Fibroblast of lung (primary cell): ENCODE results near the gene PPOX.

ENCODE experiments used
- EZH2 ChIP-seq: IDR thresholded peaks from 2 replicates; pipeline ENCODE4 v1.5.1; 2012; ENCODE audit warnings: low read length, control low read depth, mild to moderate bottlenecking; ENCODE audit errors: missing control alignments
- TF ChIP-seq, protein P1 (sequence below), 2 donors: IDR thresholded peaks in 1 of 2; conservative IDR thresholded peaks in 1 of 2; 1 replicate in 1 of 2; 2 replicates in 1 of 2; pipeline ENCODE4 v1.5.1; 2011 to 2012; ENCODE audit warnings: low read length in 2 of 2, control low read depth in 1 of 2, inconsistent platforms in 1 of 2, low read depth in 1 of 2, mild to moderate bottlenecking in 1 of 2

DNA sequence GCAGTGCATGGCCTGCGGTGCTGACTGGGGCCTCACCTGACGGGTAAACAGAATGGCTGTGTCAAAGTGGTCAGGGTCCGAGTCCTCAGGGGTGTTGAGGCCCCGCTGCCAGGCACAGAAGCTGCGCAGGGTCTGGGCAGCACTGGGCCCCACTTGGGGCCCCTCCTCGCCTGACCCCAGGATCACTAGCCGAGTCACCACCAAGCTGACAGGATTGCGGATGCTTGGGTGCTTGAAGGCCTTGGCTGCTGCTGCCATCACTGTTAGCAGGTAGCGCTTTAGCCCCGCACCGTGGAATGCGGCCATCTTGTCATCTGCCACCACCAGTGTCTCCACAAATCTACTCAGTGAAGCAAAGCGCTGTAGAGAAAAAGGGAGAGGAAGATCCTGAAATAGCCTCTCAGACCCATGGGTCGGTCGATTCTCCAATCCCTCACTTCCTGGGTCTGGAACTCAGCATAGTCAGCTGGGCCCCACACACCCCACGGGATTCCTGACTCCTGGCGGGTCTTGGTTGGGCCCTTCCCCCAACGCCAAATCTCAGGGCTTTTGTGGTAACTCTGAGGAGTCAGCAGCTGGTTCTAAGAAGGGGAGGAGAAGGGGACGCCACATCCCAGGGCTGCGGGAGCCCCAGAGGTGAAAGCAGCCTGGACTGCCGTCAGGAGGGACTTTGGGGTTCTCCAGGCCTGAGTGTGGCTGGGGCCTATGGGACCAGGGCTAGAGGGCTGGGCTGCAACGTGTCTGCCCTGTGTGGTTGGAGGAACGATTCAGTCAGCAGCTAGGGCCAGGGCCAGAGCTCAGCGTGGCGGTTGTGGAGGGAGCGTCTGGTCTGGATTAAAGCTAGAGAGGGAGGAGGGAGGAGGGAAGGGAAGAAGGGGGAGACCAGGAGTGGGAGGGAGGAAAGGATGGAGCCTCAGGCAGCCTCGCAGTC lies 30.6 kb downstream of the PPOX start:
- TF ChIP-seq, protein P1, sequence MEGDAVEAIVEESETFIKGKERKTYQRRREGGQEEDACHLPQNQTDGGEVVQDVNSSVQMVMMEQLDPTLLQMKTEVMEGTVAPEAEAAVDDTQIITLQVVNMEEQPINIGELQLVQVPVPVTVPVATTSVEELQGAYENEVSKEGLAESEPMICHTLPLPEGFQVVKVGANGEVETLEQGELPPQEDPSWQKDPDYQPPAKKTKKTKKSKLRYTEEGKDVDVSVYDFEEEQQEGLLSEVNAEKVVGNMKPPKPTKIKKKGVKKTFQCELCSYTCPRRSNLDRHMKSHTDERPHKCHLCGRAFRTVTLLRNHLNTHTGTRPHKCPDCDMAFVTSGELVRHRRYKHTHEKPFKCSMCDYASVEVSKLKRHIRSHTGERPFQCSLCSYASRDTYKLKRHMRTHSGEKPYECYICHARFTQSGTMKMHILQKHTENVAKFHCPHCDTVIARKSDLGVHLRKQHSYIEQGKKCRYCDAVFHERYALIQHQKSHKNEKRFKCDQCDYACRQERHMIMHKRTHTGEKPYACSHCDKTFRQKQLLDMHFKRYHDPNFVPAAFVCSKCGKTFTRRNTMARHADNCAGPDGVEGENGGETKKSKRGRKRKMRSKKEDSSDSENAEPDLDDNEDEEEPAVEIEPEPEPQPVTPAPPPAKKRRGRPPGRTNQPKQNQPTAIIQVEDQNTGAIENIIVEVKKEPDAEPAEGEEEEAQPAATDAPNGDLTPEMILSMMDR (conservative IDR thresholded peaks at IDR 0.05 in 1 of 2, IDR thresholded peaks at IDR 0.05 in 1 of 2; ENCODE audit: low read depth in 1 of 2, low read length in 2 of 2) = no peak
- TF ChIP-seq EZH2 = no peak
